Common myeloid progenitor, CD34-positive (primary cell): ENCODE data around the gene KLHL30.
A peak's percentile ranks its signal among the peaks of the same experiment; 100 is the strongest.
"Not testable (repeated sequence)": the region's sequence is repeated elsewhere in the genome, so short reads cannot be mapped to it uniquely, and the experiment has no call there.

Experiments
- CTCF ChIA-PET: fragments of 350-600 bp; sonication (Branson Sonifier 250); formaldehyde crosslinking; loops from one replicate; lab custom pipeline; 2021; ENCODE audit warnings: antibody characterized with exemption; lab: Charles Lee
- POLR2A ChIA-PET: fragments of 350-600 bp; sonication (Branson Sonifier 250); formaldehyde crosslinking; loops from one replicate; lab custom pipeline; 2021; ENCODE audit warnings: antibody characterized with exemption; lab: Charles Lee
- DNase-seq, 3 donors: peaks; one replicate each; pipeline versions ENCODE4 v3.0.0 to v3.0.0-alpha.2; 2013
- H3K27ac ChIP-seq, 2 experiments: 1 replicate in 1 of 2; 2 replicates in 1 of 2; pipeline ENCODE4 v1.7.0; 2013; ENCODE audit warnings: inconsistent platforms in 2 of 2, low read length in 2 of 2, mild to moderate bottlenecking in 2 of 2, low read depth in 1 of 2, moderate library complexity in 1 of 2; ENCODE audit not compliant: severe bottlenecking in 2 of 2, insufficient read depth in 1 of 2, poor library complexity in 1 of 2
- H3K27me3 ChIP-seq, 5 experiments: replicated peaks in 2 of 5; 1 replicate in 3 of 5; 2 replicates in 2 of 5; pipeline versions ENCODE4 v1.6.1 to v1.7.0; 2013; ENCODE audit warnings: low read length in 4 of 5, mild to moderate bottlenecking in 2 of 5, moderate library complexity in 2 of 5, inconsistent platforms in 1 of 5; ENCODE audit not compliant: insufficient read depth in 5 of 5, control insufficient read depth in 4 of 5
- H3K36me3 ChIP-seq, 4 experiments: 1 replicate in 2 of 4; 2 replicates in 2 of 4; pipeline versions ENCODE4 v1.6.1 to v1.7.0; 2013; ENCODE audit warnings: low read length in 3 of 4, control low read depth in 1 of 4, mild to moderate bottlenecking in 1 of 4; ENCODE audit not compliant: control insufficient read depth in 4 of 4, insufficient read depth in 4 of 4
- H3K4me1 ChIP-seq, 4 experiments: 1 replicate in 3 of 4; 2 replicates in 1 of 4; pipeline versions ENCODE4 v1.6.1 to v1.7.1; 2013; ENCODE audit warnings: low read length in 3 of 4, mild to moderate bottlenecking in 3 of 4, control low read depth in 1 of 4, inconsistent platforms in 1 of 4, moderate library complexity in 1 of 4; ENCODE audit not compliant: control insufficient read depth in 4 of 4, insufficient read depth in 4 of 4; ENCODE audit errors: control extremely low read depth in 1 of 4
- H3K4me3 ChIP-seq, 7 experiments: 1 replicate in 4 of 7; 2 replicates in 3 of 7; pipeline versions ENCODE4 v1.5.1 to v1.7.0; 2013; ENCODE audit warnings: mild to moderate bottlenecking in 7 of 7, low read length in 6 of 7, moderate library complexity in 6 of 7, inconsistent platforms in 2 of 7, low read depth in 2 of 7, control low read depth in 1 of 7; ENCODE audit not compliant: insufficient read depth in 4 of 7, control insufficient read depth in 1 of 7; ENCODE audit errors: extremely low read depth in 1 of 7
- H3K9me3 ChIP-seq, 5 experiments: 1 replicate in 4 of 5; 2 replicates in 1 of 5; pipeline versions ENCODE4 v1.6.1 to v1.7.1; 2013; ENCODE audit warnings: low read length in 4 of 5, mild to moderate bottlenecking in 2 of 5, inconsistent platforms in 1 of 5, low read depth in 1 of 5, moderate library complexity in 1 of 5; ENCODE audit not compliant: control insufficient read depth in 4 of 5, insufficient read depth in 2 of 5; ENCODE audit errors: control extremely low read depth in 1 of 5
- WGBS: methylation state at CpG from one replicate; pipeline ENCODE4 v1.1.5; 2013; ENCODE audit not compliant: insufficient coverage; 5-methylcytosine and 5-hydroxymethylcytosine counted together

The KLHL30 gene

DNA sequence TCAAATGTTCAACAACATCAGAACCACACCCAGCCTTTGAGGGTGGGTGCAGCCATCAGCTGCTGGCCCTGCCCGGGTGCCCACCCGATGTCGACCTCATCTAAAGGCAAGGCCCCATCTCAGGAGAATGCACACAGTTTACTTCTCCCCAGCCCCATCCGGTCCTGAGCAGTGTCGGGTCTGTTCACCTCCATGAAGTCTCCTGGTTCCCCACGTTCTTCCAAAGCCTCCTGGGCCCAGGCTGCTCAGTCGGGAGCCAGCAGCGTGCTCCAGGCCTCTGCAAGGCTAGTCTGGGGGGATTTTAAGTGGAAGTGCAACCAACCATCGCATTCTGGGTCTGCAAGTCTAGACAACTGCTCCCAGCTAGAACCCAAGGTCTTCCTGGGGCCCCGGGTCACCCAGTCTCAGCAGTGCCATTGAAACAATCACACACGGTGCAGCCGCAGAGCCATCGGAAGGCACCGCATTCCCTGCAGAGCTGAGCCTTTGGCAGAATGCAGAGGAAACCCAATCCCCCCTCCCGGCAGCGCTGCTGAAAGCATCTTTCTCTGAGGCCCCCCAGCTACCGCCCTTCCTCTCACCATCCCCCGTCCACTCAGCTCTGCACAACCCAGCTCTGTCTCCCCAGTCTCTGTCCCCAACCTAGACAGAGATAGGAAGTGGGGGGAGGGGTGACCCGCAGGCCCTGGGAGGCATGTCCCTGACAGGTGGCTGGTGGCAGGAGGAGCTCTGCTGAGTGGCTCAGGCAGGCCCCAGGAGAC is 29.9 kb upstream of the KLHL30 start:
- no peaks in the 10 kb centered on the region for H3K36me3 ChIP-seq
- WGBS, result 62% methylated on average over 14 of the region's 19 CpGs
- ChIA-PET POLR2A (no interaction called here), CTCF (interaction anchor here (1.0 kb wide), 1 partner anchor 155 kb away, joined by 4 read pairs; no protein-coding TSS in a partner anchor)
- H3K9me3 ChIP-seq, result peaks cover 0 to 6% (median 0%) of the 10 kb centered on the region in 5 experiments
- H3K4me3 ChIP-seq, result no peak overlapping the region
- H3K27me3 ChIP-seq, result no peaks in the 10 kb centered on the region
- H3K4me1 ChIP-seq, result peaks cover 0 to 32% (median 15%) of the 10 kb centered on the region in 4 experiments
- peak in 1 of 3 donors; percentile 15 for DNase-seq
- H3K27ac ChIP-seq, result no peak overlapping the region

DNA sequence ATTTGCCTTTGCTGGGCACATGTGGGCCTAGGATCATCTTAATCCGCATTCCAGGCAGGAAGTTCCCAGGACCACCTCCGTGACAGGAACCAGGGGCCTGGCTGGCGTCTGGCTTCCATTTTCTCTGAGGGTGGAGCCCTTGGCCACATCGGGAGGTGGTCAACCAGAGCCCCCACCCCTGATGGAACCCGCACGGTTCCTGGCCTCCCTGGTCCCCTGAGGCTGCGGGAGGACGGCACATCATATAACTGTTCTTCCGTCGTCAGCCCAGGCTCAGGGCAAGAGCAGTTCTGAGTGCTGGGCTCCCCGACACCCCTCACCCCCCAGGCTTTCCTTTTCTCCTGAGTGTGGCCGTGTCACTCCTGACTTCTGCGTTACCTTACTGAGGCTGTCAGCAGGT is 24.9 kb upstream of the KLHL30 start:
- DNase-seq, result no peak
- WGBS, result 96% methylated on average over 13 of the region's 13 CpGs
- Histone ChIP-seq H3K27ac (no peak overlapping the region), H3K27me3 (peaks cover 0 to 22% (median 0%) of the 10 kb centered on the region in 5 experiments), H3K9me3 (peaks cover 0 to 6% (median 0%) of the 10 kb centered on the region in 5 experiments), H3K4me1 (peaks cover 0 to 9% (median 5%) of the 10 kb centered on the region in 4 experiments), H3K36me3 (no peaks in the 10 kb centered on the region), H3K4me3 (no peak overlapping the region)
- POLR2A ChIA-PET, result no interaction called here
- CTCF ChIA-PET, result no interaction called here

DNA sequence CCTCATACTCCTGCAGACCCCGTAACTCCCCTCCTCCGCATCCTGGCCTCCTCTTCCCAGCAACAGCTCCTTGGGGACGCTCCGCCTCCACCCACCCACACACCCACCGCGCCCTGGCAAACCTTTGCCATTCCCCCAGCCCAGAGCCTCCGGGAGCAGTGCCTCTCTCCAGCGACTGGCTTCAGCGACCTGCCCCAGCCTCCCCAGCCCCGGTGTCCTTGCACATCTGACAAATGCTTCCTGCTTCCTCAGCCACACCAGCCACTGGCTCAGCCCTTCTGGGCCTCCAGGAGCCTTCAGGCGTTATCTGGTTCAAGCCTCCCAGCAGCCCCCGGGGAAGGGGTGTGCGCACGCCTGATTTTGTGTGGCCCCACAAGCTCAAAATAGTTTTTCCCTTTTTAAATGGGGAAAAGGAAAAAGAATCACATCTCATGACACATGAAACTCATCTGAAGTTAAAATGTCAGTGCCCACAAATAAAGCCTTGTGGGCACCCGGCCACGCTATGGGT is 24.1 kb upstream of the KLHL30 start:
- Histone ChIP-seq H3K9me3 (peaks cover 0 to 6% (median 0%) of the 10 kb centered on the region in 5 experiments), H3K4me1 (peaks cover 0 to under 1% (median 0%) of the 10 kb centered on the region in 4 experiments), H3K27me3 (peaks cover 0 to 28% (median 0%) of the 10 kb centered on the region in 5 experiments), H3K4me3 (no peak overlapping the region), H3K27ac (no peak overlapping the region), H3K36me3 (no peaks in the 10 kb centered on the region)
- ChIA-PET POLR2A (no interaction called here), CTCF (interaction anchor here (1.5 kb wide), 1 partner anchor 30 kb away, joined by 3 read pairs; no protein-coding TSS in a partner anchor)
- 81% methylated on average over 15 of the region's 16 CpGs for WGBS
- DNase-seq, result no peak

DNA sequence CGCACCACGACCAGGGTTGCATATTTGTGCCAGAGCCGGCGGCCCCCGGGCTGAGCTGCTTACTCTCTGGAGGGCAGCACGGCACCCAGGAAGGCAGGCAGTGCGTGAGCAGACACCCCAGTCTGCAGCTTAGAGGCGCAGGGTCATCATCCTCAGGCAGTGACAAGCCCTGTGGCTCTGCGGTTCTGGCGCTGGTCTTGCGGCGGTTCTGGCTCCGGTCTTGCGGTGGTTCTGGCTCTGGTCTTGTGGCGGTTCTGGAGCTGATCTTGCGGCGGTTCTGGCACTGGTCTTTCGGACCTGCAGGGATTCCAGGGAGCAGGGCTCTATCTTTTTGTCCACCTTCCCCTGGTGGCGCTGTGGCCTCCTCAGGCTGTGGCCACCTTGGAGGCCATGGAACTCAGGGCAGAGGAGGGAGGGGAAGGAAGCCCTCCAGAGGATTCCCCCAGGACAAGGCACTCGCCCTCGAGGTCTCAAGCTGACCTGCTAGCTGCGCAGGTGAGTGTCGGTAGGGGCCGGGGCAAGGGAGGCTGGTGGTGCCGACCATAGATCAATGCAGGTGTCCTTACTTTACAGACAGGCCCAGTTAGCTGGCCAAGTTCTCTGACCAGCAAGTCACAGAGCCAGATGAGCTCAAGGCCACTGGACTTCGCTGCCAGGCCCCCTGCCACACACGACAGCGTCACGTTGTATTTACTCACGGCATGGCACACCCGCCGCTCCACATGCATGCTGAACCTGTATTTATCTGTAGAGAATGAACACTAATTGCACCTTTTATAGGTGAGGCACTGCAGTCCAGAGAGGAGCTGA is 23.4 kb upstream of the KLHL30 start:
- H3K27me3 ChIP-seq, result peaks cover 0 to 28% (median 0%) of the 10 kb centered on the region in 5 experiments
- ChIA-PET CTCF (interaction anchor here (1.3 to 1.5 kb wide), 2 partner anchors 29 to 45 kb away, joined by 3 read pairs; no protein-coding TSS in a partner anchor), POLR2A (no interaction called here)
- H3K36me3 ChIP-seq, result no peaks in the 10 kb centered on the region
- no peak overlapping the region for H3K27ac ChIP-seq
- H3K4me3 ChIP-seq, result no peak overlapping the region
- H3K9me3 ChIP-seq, result peaks cover 0 to 6% (median 0%) of the 10 kb centered on the region in 5 experiments
- no peak for DNase-seq
- 93% methylated on average over 30 of the region's 32 CpGs for WGBS
- H3K4me1 ChIP-seq, result no peaks in the 10 kb centered on the region

DNA sequence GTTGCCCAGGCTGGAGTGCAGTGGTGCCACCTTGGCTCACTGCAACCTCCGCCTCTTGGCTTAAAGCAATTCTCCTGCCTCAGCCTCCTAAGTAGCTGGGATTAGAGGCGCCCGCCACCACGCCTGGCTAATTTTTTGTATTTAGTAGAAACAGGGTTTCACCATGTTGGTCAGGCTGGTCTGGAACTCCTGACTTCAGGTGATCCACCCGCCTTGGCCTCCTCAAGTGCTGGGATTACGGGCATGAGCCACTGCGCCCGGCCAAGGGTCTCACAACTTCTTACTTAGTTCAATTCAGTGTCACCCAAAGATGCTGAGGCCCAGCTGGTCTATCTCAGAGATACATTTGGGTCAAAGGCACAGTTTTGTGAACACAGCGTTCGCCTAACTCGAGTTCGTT is 22.8 kb upstream of the KLHL30 start:
- POLR2A ChIA-PET, H3K27ac ChIP-seq, H3K4me3 ChIP-seq, H3K4me1 ChIP-seq, H3K36me3 ChIP-seq, H3K9me3 ChIP-seq, DNase-seq: not testable (repeated sequence)
- 98% methylated on average over 9 of the region's 12 CpGs for WGBS
- H3K27me3 ChIP-seq, result peaks cover 0 to 28% (median 0%) of the 10 kb centered on the region in 5 experiments
- CTCF ChIA-PET, result interaction anchor here (1.2 to 1.5 kb wide), 3 partner anchors 22 to 45 kb away, joined by 3 read pairs; no protein-coding TSS in a partner anchor

DNA sequence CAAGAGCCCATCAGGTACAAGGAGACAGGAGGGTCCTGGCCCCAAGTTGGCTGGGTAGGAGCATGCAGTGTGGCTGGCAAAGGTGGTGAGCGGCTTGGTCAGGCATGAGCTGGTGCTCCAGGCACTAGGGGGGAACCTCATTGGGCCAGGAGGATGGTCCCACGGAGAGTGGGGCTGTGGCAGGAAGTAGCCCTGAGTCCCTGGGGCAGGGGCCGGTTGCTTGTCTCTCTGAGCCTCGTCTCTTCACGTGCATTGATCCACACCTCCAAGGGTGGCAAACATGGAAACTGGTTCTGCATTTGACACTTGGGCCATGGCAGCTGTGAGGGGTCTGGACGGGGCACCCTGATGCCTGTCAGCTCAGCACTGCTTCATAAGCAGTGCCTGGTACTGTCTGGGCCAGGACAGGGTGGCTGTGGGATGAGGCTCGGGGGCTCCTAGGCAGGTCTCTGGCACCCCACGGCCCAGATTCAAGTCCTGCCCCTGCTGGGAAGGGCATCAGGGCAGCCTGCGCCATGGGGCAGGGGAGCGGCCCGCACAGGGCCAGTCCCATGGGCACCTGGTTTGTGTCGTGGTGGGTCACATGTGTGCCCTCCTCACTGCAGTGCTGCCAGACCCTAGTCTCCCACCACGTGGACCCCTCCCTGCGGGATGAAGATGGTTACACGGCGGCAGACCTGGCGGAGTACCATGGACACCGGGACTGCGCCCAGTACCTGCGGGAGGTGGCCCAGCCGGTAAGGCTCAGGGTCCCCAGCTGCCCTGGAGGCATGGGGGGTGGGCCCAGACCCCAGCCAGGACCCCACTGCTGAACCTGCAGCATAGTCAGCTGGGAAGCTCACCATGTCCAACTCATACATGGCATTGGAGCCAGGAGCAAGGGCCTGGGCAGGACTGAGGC is 21.9 kb upstream of the KLHL30 start:
- 94% methylated on average over 21 of the region's 21 CpGs for WGBS
- Histone ChIP-seq H3K27me3 (peaks cover 0 to 28% (median 0%) of the 10 kb centered on the region in 5 experiments), H3K27ac (no peak overlapping the region), H3K9me3 (peaks cover 0 to 6% (median 0%) of the 10 kb centered on the region in 5 experiments), H3K4me3 (no peak overlapping the region), H3K36me3 (no peaks in the 10 kb centered on the region), H3K4me1 (no peaks in the 10 kb centered on the region)
- DNase-seq, result no peak
- ChIA-PET CTCF (interaction anchor here (1.2 to 1.3 kb wide), 2 partner anchors 21 to 44 kb away, joined by 3 read pairs; no protein-coding TSS in a partner anchor), POLR2A (no interaction called here)
